ENCODE measurements around the gene ATF4.

ATF4 gene

GRCh38 chr22:39475337-39475736 lies 45.0 kb upstream of the ATF4 start:
- DNase-seq, result no peak
- Mint-ChIP-seq H3K4me1 (peaks cover 43% of the 10 kb centered on the region), H3K4me3 (no peak overlapping the region), H3K9me3 (no peaks in the 10 kb centered on the region), H3K27ac (no peak overlapping the region), H3K36me3 (ENCODE audit: low read depth) (no peaks in the 10 kb centered on the region), H3K27me3 (ENCODE audit: low read depth, poor library complexity) (peaks cover 5% of the 10 kb centered on the region)
- TF ChIP-seq CTCF (IDR thresholded peaks at IDR 0.05), result no peak

- Mint-ChIP-seq H3K27me3 (ENCODE audit: low read depth, poor library complexity) (peaks cover 3% of the 10 kb centered on the region), H3K4me3 (no peak overlapping the region)
Measured at GRCh38 chr22:39475902-39476301, 44.5 kb upstream of the ATF4 start.

GRCh38 chr22:39476664-39477063 lies 43.7 kb upstream of the ATF4 start:
- H3K36me3 Mint-ChIP-seq (ENCODE audit: low read depth), result no peaks in the 10 kb centered on the region
- H3K27ac Mint-ChIP-seq, result no peak overlapping the region
- DNase-seq, result no peak

More at GRCh38 chr22:39475902-39476301, 44.5 kb upstream of the ATF4 start:
- no peak for TF ChIP-seq CTCF (IDR thresholded peaks at IDR 0.05)
- Mint-ChIP-seq H3K27ac (no peak overlapping the region), H3K9me3 (no peaks in the 10 kb centered on the region), H3K36me3 (ENCODE audit: low read depth) (no peaks in the 10 kb centered on the region), H3K4me1 (peaks cover 38% of the 10 kb centered on the region)
- DNase-seq, result no peak

GRCh38 chr22:39477542-39477941 lies 42.8 kb upstream of the ATF4 start:
- no peak for TF ChIP-seq CTCF (IDR thresholded peaks at IDR 0.05)
- peaks cover 21% of the 10 kb centered on the region for H3K4me1 Mint-ChIP-seq
- no peak overlapping the region for H3K4me3 Mint-ChIP-seq
- no peak overlapping the region for H3K27ac Mint-ChIP-seq
- DNase-seq, result no peak
- H3K36me3 Mint-ChIP-seq (ENCODE audit: low read depth), result no peaks in the 10 kb centered on the region
- H3K27me3 Mint-ChIP-seq (ENCODE audit: low read depth, poor library complexity), result peaks cover 3% of the 10 kb centered on the region
- H3K9me3 Mint-ChIP-seq, result no peaks in the 10 kb centered on the region

More at GRCh38 chr22:39476664-39477063, 43.7 kb upstream of the ATF4 start:
- Mint-ChIP-seq H3K4me3 (no peak overlapping the region), H3K4me1 (peaks cover 30% of the 10 kb centered on the region), H3K9me3 (no peaks in the 10 kb centered on the region), H3K27me3 (ENCODE audit: low read depth, poor library complexity) (peaks cover 3% of the 10 kb centered on the region)
- TF ChIP-seq CTCF (IDR thresholded peaks at IDR 0.05), result no peak

- no peaks in the 10 kb centered on the region for H3K9me3 Mint-ChIP-seq
Measured at GRCh38 chr22:39478441-39478850, 41.9 kb upstream of the ATF4 start.

More at GRCh38 chr22:39478441-39478850, 41.9 kb upstream of the ATF4 start:
- DNase-seq, result peak; percentile 73
- Mint-ChIP-seq H3K27me3 (ENCODE audit: low read depth, poor library complexity) (peaks cover 3% of the 10 kb centered on the region), H3K4me1 (peaks cover 13% of the 10 kb centered on the region), H3K4me3 (no peak overlapping the region), H3K27ac (no peak overlapping the region), H3K36me3 (ENCODE audit: low read depth) (no peaks in the 10 kb centered on the region)
- no peak for TF ChIP-seq CTCF (IDR thresholded peaks at IDR 0.05)

All from nephron progenitor cell (in vitro differentiated cells).